ENCODE results near the gene SPSB1.
"Not testable (repeated sequence)": the region's sequence is repeated elsewhere in the genome, so short reads cannot be mapped to it uniquely, and the experiment has no call there.

The SPSB1 gene

DNA sequence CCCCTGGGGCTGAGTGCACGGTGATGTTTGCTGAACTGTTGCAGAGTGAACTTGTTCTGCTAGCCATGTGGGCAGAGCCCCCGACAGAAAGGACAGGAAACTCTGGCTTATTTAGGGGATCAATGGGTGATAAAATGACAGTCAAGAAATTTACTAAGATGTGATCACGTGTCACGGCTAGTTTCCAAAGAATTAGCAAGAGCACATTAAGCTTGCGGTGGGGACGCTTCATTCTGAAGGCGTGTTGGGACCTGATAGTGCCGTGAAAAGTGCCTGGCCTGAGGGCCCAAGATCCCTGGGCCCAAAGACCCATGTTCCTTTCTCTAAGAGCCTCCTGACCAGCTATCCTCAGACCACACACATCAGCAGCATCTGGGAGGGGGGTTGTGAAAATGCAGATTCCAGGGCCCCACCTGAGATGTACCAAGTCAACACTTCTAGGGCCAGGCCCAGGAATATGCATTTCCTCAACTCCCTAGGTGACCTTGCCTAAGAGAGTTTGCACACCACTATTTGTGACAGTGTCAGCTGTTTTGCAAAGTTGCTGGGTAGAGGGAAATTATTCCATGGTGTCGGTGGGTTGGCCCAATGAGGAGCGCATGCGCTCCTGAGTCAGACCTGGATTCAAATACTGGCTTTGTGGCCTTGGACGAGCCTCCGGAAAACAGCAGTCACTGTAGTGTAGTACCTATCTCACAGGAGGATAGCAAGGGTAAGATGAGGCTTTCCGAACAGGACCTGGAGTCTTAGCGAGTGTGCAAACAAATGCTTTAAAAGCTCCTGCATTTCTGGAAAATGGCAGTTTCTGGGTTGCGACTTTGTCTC is 77.5 kb downstream of the SPSB1 start:
- DNase-seq, result no peak

- DNase-seq, result no peak
Measured at GRCh38 chr1:9371391-9371935, 78.8 kb downstream of the SPSB1 start.

GRCh38 chr1:9371951-9372350 is 79.3 kb downstream of the SPSB1 start:
- no peak for DNase-seq

DNA sequence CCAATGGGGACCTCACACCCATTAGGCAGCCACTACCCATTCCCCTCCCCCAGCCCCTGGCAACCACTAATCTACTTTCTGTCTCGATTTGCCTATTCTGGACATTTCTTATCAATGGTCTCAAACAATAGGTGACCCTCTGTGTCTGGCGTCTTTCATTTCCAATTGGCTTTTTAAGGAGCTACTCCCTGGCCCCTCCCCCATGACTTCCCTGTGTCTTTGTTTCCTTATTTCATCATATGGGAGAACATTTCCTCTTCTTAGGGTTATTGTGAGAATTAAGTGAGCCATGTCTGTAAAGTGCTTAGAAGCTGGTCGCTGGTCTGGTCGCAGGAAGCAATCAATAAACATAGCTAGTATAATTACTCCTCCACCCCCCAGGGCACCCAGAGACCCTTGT is 80.9 kb downstream of the SPSB1 start:
- DNase-seq, result no peak

DNA sequence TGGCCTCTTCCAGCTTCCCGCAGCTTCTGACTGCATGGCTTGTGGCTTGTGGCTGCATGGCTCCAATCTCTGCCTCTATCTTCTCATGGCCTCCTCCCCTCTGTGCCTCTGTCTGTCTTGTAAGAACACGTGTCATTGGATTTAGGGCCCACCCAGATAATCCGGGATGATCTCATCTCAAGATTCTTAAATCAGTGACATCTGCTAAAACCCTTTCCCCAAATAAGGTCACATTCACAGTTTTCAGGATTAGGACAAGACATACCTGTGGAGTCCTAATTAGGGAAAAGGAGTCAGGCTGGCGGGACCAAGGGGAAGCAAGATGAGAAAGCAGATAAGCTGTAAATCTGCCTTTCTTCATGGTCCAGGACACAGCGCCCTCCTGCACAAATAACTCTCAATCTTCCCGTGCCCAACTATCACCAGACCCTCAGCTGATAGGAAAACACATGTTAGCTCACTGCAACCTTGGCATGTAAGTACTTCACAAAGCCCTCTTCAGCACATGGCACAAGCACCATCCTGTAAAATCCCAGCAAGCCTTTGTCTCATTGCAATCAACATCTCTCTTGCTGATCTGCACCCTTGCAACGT is 82.2 kb downstream of the SPSB1 start:
- no peak for DNase-seq

DNA sequence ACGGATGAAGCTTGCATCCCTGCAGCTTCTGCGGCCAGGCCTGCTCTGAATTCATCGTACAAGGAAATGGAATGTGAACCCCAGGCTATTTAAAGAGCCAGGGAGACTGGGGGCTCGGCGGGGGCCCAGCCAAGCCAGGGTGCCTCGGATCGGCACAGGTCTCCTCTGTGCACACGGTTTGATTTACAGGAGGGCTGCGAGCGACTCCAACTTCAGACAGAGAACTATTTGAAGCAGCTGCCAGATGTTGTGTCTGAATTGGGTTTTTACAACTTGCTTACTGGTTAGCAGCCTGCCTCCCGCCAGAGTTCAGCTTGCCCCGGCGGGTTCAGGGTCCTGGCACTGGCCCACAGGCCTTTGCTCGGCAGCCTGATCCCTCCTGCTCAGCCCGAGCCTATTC is 83.2 kb downstream of the SPSB1 start:
- DNase-seq, result no peak

DNA sequence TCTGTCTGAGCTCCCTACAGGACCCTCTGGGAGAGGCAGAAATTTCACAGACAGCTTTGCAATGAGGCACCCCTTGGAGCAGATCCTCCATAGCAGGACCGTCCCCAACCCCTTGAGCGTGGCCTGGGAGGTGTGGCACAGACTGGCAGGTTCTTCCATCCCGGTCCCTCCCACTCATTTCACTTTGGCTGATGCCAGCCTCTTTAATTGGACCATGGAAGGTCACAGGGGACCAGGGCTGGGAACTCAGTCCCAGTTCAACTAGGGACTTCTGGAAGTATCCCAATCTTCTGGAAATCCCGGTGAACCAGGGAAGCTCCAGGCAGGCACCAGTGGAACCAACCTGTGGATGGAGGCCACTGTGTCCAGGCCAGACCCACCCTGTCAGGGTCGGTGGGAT is 83.7 kb downstream of the SPSB1 start:
- no peak for DNase-seq

- DNase-seq, result no peak
Measured at GRCh38 chr1:9376886-9377333, 84.2 kb downstream of the SPSB1 start.

- DNase-seq, result no peak
Measured at GRCh38 chr1:9378801-9379200, 86.1 kb downstream of the SPSB1 start.

DNA sequence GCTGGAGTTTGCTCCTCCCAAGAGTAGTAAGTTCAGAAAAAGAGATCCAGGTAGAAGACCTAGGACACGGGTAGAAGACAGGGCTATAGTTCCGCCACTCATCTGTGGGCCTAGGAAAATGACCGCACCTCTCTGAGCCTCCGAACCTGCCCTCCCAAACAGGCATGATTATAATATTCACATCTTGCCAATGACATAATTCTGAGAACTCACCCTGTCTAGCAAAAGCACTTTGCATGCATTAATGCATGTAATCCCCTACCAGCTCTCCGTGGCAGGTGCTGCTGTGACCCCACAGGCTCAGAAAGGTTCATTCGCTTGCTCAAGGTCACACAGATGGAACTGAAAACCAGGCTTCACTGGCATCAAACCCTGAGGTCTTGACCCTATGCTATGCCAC is 88.0 kb downstream of the SPSB1 start:
- no peak for DNase-seq

DNA sequence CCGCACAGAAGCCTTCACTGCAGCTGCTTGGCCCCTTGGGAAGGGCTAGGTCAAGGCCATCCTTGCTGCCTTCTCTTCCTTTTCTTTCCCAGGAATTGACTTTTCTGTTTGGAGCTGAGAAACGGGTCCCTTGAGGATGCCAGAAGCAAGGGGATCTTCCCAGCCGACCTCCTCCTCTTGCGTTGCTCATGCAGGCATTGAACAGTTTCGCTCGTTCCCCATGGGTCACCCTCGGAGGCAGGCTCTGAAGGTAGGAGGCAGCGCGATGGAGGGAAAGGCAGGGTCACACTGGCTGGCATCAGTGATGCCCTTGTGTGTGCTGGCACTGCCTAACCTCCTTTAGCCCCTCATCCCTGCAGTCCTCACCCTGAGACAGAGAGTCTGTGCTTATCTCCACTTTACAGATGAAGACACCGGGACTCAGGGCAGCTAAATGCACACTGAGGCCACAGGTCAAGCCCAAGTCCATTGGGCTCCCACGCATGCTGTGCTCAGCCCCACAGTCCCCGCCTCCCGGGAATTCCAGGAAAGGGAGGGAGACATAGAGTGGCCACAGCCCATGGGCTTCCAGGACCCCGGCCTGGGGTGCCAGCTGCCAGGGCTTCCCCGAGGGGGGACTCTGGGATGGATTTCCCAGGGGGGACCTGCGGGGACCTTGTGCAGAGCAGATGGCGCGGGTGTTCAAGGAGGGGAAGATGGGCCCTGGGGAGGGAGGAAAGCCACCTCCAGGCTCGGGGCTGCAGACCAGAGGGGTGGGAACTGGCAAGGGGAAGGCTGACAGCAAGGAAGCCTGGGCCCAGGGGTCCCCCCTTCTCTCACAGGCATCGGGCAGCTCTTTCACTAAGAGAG is 90.2 kb downstream of the SPSB1 start:
- DNase-seq, result no peak

- no peak for DNase-seq
Measured at GRCh38 chr1:9384128-9384527, 91.4 kb downstream of the SPSB1 start.

GRCh38 chr1:9384751-9385245 is 92.1 kb downstream of the SPSB1 start:
- DNase-seq, result no peak

- DNase-seq, result not testable (repeated sequence)
Measured at GRCh38 chr1:9385392-9385791, 92.7 kb downstream of the SPSB1 start.

DNA sequence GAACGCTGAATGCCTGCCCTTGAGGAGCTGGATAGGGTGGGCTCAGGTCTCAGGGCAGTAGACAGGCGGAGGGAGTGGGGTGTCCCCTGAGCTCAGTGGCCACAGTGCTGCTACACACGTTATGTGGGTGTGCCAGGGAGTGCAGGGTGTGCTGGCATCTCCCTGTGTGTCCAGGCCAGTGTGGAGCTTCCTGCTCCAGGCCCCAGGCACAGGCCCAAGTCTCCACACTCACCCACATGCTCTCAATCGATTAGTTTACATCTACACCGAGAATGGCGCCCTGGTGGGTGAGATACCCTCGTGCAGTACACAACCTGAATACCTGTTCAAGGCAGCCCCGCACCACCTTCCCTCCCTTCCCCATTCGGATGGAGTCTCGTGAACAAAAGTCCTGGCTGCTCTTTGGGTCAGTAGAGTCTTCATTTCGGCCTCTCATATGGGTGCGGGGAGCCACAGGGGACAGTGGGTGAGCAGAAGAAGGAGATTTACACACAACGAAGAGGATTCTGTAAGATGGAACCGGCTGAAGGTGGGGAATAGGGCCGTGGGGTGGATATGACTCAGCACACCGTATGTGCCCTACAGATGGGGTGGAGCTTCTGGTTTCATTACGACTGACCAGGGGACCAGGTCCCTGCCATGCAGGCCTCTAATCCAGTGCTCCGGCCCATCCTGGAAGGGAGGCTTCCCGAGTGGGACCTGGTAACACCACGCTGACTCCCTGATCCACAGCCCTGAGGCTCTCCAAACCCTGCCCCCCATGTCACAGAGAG is 93.3 kb downstream of the SPSB1 start:
- no peak for DNase-seq

- no peak for DNase-seq
Measured at GRCh38 chr1:9388335-9389180, 95.9 kb downstream of the SPSB1 start.

- DNase-seq, result no peak
Measured at GRCh38 chr1:9389968-9390367, 97.3 kb downstream of the SPSB1 start.

DNA sequence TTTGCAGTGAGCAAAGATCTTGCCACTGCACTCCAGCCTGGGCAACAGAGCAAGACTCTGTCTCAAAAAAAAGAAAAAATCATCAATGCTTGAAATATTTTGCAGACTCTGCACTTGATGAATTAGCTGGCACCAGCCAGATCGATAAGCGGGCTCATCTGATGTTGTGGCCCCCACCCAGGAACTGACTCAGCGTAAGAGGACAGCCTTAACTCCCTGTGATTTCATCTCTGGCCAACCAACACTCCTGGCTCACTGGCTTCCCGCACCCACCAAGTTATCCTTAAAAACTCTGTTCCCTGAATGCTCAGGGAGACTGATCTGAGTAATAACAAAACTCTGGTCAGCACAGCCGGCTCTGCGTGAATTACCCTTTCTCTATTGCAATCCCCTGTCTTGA is 98.9 kb downstream of the SPSB1 start:
- no peak for DNase-seq

DNA sequence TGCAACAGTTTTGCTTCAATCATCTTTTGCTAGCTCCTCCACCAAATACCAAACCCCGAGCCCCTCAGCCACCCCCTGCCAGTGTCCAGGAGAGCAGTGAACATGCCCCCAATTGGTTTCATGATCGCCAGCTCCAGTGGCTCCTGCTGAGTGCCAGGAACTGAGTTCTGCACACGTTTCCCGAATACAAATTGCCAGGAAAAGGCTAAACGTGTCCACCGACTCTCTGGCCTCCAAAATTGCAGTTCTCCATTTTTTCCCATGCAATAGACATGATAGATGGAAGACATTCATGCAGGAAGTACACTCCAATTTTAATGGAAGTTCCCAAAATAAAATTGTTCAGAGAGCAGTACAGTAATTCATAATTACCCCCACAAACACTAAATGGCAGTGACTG is 101.3 kb downstream of the SPSB1 start:
- DNase-seq, result no peak

DNA sequence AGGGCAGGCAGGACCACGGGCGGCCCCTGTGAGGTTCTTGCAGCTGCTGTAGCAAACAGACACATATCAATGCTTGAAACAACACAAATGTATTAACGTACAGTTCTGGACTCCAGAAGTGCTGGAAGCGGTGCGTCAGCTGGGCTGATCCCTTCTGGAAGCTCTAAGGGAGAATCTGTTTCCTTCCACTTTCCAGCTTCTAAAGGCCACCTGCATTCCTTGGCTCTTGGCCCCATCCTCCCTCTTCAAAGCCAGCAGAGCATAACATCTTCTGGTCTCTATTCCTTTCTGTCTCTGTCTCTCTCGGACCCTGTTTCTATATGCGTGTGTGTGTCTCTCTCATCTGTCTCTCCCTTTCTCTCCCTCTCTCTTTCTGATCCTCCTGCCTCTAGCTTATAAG is 102.3 kb downstream of the SPSB1 start:
- no peak for DNase-seq

GRCh38 chr1:9397047-9397446 is 104.4 kb downstream of the SPSB1 start:
- no peak for DNase-seq
